ENCODE measurements around the gene TRUB1. TPM values are rescaled to one million over a fixed set of nuclear protein-coding genes. Genes with fewer than 3 reads are reported as not detected.
"Not testable (repeated sequence)": the region's sequence is repeated elsewhere in the genome, so short reads cannot be mapped to it uniquely, and the experiment has no call there.

The TRUB1 gene
- polyA plus RNA-seq, 3 donors: 35.1 to 39.4 (median 38.7) TPM

DNA sequence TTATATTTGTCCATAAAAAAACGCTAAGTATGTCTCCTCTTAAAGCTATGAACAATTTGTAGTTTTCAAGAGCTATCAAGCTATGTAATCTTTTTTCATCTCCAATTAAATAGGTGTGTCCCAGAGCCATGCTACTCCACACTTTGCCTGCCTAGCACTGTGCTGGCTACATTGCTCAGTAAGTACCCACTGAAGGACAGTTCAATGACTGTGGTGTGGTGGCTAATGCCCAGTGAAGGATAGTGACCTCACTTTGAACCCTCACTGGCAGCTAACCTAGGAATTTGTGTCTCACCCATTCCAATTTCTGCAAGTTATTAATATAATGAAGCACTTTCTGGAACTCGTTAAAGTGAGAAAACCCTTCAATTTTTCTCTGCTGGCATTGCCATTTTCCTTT lies 14.4 kb upstream of the TRUB1 start:
- DNase-seq (ENCODE audit: low read depth in 3 of 3, low spot score in 2 of 3): no peak

DNA sequence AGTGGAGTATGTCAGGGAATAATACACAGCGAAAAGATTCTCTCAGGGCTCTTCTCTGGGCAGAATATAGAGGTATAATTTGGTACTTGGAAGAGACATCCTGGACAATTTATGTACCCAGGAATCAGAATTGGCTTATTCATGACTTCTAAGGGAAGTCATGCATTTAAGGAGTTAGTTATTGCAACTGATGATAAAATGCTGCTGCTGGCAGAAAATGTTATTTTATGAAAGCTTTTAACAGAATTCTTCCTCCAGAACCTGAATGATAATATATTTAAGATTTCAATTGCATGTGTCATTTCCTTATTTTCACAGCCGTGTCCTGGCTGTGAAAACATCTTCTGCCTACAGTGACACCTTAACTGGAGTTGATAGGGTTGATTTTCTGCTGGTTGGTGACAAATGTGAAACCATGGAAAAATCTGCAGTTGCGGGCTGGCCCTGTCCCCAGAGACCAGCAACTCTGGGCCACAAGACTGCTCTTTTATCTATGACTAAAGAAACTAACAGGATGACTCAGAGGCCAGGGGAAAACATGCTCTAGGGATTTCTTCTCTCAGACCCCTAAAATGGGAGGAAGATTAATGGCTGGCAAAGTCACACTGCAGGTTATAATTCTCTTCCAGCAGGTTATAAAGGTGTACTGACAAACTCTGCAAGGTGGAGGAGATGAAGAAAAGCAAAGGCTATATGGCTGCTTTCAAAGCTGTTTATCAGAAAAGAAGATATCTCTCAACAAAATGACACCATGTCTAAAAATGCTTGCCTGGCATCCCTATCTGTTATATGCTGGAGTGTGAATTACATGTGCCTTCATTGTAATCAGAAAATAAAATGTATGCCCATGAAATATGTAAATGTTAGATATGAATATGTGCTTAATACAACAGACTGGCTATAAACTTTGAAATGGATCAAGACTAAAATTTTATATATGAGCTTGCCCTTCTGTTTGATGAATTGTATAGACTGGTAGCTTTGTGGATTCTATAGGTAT lies 12.1 kb upstream of the TRUB1 start:
- no peak for DNase-seq (ENCODE audit: low read depth in 3 of 3, low spot score in 2 of 3)

DNA sequence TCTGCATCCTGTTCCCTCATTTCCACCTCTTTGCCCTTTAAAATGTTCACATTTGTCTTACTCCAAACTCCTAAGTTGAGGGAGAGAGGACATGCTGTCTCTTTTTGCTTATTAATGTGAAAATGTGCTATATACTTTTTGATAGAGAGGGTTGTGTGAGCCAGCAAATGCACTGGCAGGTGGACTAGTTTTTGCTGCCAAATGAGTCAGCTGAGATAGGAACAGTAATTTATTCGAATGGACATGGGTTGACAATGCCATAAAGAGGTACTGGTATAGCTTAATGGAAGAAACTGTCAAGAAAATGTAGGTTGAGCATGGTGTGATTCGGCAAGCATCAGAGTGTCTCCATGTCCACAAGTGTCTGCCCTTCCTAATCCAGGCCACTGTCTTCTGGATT lies 9.2 kb upstream of the TRUB1 start:
- DNase-seq (ENCODE audit: low read depth in 3 of 3, low spot score in 2 of 3): no peak

DNA sequence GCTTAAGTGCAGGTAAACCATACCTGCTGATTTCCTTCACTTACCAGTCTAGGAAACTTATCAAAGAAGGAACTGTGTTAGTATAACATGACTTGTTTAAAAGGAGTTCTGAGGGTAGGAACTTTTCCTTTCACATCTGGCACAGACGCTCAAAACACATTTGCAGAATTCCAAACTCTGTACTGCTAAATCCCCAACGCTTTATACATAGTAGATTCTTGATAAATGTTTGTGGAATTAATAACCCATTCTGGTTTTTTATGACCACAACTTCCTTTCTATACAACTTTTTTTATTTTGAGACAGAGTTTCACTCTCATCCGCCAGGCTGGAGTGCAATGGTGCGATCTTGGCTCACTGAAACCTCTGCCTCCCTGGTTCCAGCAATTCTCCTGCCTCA lies 7.7 kb upstream of the TRUB1 start:
- DNase-seq (ENCODE audit: low read depth in 3 of 3, low spot score in 2 of 3): no peak

DNA sequence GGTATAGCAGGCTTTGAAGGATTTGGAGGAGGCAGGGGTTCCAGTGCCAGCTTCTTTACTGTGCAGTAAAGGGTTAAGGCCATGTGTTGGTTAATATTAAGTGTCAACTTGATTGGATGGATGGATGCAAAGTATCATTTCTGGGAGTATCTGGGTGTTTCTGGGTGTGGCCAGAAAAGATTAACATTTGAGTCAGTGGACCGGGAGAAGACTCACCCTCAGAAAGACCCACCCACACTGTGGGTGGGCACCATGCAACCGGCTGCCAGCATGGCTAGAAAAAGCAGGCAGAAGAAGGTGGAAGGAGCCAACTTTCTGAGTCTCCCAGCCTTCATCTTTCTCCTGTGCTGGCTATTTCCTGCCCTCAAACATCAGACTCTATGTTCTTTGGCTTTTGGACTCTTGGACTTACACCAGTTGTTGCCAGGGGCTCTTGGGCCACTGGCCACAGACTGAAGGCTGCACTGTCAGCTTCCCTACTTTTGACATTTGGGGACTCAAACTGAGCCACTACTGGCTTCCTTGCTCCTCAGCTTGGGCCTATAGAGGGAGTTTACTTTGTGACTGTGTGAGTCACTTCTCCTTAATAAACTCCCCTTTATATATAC lies 6.8 kb upstream of the TRUB1 start:
- DNase-seq (ENCODE audit: low read depth in 3 of 3, low spot score in 2 of 3): no peak

DNA sequence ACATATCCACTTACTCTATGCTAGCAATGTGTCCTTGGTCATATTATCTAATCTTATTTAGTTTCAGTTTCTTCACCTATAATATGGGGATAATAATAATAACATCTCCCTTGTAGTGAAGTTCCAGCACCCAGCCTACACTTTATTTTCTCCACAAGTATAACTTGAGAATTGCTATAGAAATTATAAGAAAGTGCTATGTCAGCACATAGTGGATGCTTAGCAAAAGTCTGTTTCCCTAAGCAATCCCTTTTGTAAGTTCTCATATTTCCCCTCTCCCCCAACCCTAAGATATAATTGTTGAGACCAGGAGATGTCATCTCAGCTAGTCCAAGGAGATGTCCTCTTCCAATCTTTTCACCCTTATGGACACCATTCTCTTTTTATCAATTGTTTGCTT lies 5.8 kb upstream of the TRUB1 start:
- no peak for DNase-seq (ENCODE audit: low read depth in 3 of 3, low spot score in 2 of 3)

DNA sequence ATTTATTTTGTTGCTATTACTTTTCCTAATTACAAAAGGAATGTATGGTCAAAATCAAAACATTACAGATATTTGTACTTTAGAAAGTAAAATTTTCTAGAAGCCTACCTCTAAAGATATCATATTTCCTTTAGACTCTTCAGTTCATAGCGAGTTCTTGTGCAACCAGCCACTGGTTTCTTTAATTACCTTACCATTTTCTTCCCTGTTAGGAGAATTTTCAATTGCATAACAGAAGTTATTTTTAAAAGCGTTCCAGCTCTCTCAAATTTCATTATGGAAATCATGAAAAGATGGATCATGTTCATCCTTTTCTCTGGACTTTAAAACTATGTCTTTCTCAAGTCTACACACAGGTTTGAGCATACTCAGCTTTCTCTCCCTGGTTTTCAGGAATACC lies 5.0 kb upstream of the TRUB1 start:
- DNase-seq (ENCODE audit: low read depth in 3 of 3, low spot score in 2 of 3): no peak

DNA sequence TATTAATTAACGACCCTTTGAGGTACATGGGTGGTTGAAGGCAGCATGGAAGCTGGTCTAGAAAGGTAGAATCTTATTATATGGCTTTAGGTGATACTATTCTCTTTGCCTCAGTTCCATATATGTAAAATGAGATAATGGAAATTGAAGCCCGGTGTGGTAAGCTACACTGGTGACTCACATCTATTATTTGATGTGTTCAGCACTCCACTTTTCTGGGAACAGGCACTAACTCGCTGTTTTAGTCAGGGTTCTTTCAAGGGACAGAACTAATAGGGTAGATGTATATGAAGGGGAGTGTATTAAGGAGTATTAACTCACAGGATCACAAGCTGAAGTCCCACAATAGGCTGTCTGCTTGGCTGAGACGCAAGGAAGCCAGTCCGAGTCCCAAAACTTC lies 4.4 kb upstream of the TRUB1 start:
- no peak for DNase-seq (ENCODE audit: low read depth in 3 of 3, low spot score in 2 of 3)

DNA sequence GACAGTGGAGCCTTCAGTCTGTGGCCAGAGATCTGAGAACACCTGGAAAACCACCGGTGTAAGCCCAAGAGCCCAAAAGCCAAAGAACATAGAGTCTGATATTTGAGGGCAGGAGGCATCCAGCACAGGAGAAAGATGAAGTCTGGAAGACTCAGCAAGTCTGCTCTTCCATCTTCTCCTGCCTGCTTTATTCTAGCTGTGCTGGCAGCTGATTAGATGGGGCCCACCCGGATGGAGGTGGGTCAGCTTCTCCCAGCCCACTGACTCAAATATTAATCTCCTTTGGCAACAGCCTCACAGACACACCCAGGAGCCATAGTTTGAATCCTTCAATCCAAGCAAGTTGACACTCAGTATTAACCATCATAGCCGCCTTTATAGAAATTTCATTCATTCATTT lies 4.0 kb upstream of the TRUB1 start:
- DNase-seq (ENCODE audit: low read depth in 3 of 3, low spot score in 2 of 3): not testable (repeated sequence)

DNA sequence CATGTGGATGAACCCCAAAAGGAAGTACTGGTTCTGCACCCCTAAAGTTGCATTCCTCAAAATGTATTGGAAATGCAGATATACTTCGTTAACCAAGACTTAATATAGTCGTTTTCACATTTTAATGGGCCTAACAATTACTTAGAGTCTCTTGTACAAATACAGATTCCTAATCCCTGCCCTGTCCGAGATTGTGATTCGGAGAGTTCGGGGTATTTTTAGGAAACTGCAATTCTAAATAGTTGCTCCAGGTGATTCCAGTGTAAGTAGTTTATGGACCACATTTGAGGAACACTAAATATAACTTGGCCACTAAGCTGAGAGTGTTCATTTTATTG lies 830 bp downstream of the TRUB1 start:
- DNase-seq (ENCODE audit: low read depth in 3 of 3, low spot score in 2 of 3): no peak

DNA sequence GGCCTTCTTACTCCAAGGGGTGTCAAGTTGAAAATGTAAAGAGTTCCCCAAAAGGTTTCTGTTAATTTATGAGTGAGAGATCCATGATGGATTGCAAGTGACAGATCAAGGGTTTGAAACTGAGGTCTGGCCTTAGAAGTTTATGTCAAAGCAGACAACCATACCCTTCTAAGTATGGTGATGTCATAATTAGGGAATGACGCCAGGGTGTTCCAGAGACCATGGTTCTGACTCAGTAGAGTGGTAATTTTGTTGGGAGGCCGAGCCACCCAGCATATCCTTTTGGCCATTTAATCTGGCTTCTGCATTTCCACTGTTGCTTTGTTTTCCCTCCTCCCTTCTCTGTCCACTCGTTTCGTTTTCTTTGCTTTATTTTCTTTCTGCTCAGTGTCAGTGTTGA lies 2.7 kb downstream of the TRUB1 start:
- DNase-seq (ENCODE audit: low read depth in 3 of 3, low spot score in 2 of 3): no peak

DNA sequence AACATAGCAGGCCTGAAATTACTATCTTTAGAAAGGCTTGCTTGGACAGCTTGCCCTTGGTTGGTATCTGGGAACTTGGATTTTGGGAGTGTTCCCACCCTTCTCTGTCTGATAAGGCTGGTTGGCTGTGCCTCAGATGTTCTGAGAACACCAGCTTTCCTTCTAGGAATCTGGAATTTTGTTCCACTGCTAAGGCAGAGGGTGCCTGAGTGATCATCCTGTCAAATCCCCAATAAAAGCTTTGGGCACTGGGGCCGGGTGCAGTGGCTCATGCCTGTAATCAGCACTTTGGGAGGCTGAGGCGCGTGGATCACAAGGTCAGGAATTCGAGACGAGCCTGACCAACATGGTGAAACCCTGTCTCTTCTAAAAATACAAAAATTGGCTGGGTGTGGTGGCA lies 5.0 kb downstream of the TRUB1 start:
- no peak for DNase-seq (ENCODE audit: low read depth in 3 of 3, low spot score in 2 of 3)

DNA sequence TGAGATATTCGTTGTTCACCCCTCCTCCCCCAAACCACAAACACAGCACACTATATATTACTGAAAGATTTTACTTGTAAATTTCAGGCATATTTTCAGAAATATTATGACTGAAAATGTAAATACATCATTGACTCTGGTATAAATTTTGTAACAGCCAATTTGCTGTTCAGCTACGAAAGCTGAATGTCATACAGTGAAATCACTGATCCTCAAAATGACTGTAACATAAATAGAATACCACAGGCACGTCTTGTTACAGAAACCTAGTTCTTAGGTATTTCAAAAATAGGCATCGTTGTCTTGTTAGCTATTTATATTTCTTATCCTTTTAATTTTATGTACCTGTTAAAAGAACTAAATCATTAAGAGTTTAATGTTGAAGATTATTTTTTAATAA lies 15.1 kb downstream of the TRUB1 start:
- DNase-seq (ENCODE audit: low read depth in 3 of 3, low spot score in 2 of 3): no peak

DNA sequence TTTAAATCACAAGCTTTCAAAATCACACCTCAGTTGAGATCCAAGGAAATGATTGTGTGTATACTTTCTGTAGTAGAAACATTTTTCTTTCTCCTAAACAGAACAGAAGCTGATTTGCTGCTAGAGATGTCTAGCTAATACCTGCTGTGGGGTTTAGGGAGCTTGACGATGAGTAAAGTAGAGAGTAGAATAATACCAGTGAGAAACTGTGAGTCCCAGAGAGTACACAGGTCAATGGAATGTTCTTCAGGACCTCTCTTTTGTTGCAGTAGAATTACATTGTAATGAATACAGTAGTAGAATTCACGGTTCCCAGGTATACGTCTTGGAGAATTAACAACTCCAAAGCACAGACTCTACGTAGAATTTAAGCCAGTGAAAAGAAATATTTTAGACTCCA lies 18.0 kb downstream of the TRUB1 start:
- DNase-seq (ENCODE audit: low read depth in 3 of 3, low spot score in 2 of 3): no peak

DNA sequence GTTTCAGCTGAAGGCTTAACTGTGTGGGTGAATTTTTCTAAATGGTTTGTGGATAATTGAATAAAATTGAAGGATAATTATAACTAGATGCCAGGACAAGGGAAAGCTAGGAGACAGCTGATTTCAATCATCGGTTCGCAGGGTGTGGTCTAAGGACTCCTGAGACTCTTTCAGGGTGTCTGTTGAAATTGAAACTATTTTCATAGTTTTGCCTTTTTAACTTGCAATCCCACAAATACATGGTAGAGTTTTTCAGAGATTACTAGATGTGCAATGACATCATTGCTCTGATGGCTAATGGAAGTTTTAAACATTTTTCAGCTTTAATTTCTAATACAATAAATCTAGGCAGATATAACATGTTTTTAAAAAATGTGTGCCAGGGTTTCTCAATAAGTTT lies 18.5 kb downstream of the TRUB1 start:
- DNase-seq (ENCODE audit: low read depth in 3 of 3, low spot score in 2 of 3): no peak

DNA sequence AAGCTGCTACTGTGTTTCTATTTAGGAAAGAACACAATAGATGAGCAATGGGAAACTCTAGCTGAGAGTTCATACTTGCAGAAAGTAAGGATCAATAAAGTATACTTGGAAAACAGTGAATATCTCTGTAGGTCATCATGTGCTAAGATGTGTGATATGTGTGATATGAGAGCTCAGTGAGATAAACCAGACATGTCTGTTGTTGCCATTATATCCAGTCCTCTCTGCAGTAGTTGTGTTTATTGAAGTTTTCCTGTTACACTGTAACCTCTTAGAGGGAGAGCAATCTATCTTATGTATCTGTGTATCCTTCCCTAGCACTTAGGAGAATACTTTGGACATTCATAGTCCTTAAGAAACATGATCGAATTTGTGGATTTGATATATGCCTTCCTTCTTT lies 19.1 kb downstream of the TRUB1 start:
- no peak for DNase-seq (ENCODE audit: low read depth in 3 of 3, low spot score in 2 of 3)

DNA sequence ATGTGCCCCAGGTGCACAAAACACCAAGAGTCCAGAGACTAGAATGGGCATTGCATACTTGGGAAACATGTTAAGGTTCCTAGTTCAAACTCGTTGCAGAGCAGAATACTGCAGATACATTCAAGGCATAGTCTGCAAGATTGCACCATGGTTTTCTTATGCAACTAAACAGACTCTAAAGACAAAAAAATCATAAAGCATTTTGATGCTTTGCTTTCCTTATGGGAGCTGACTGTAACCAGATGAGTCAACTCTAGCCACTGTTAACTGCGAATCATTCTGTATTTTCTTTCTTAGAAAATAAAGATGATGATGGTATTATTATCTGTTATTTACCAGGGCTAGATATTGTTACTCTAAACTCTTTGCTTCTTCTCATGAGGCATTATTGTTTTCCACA lies 19.7 kb downstream of the TRUB1 start:
- DNase-seq (ENCODE audit: low read depth in 3 of 3, low spot score in 2 of 3): no peak

DNA sequence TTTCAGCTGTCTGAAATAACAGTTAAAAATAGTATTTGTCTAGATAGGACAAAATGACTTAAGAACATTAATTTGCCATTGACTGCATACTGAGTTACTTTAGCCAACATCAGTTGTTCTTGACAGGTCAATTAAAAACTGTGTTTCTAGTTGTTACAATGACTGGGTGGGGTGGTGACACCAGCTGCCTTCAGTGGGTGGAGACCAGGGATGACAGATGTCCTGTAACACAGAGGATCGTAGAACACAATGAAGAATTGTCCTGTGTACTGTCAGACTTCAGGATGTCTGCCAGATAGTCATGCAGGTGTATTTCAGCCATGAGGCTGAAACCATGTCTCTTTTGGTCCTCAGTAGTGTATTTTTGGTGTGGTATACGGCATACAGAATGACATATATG lies 24.4 kb downstream of the TRUB1 start:
- DNase-seq (ENCODE audit: low read depth in 3 of 3, low spot score in 2 of 3): no peak

DNA sequence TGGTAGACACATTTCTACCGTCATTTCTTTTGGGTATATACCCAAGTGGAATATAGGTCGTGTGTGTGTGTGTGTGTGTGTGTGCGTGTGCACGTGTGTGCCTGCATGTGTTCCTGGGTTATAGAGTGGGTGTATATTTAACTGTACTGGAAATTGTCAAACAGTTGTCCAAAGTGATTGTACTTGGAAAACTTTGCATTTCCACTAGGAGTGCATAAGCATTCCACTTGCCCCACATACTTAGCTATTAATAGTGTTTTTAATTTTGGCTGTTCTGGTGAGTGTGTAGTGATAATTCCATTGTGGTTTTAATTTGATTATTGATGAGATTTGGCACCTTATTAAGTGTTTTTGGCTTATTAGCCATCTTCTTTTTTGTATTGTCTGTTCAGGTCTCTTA lies 25.9 kb downstream of the TRUB1 start:
- DNase-seq (ENCODE audit: low read depth in 3 of 3, low spot score in 2 of 3): no peak

DNA sequence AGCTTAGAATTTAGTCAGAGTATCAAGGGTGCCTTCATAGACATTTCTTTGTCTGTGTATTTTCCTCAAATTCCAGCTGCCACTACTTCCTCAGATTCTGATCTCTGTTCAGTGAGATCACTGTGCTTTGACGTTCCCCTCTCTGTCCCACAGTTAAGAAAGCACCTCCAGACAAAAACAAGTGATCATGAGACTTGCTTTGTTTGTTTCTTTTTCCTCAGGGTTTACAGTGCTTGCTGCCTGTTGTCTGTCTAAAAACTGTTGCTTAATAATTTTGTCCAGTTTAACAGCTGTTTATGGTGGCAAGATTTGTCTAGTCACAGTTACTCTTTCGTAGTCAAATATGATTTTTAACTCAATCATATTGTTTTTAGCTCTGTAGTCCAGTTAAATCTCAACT lies 29.1 kb downstream of the TRUB1 start:
- no peak for DNase-seq (ENCODE audit: low read depth in 3 of 3, low spot score in 2 of 3)

DNA sequence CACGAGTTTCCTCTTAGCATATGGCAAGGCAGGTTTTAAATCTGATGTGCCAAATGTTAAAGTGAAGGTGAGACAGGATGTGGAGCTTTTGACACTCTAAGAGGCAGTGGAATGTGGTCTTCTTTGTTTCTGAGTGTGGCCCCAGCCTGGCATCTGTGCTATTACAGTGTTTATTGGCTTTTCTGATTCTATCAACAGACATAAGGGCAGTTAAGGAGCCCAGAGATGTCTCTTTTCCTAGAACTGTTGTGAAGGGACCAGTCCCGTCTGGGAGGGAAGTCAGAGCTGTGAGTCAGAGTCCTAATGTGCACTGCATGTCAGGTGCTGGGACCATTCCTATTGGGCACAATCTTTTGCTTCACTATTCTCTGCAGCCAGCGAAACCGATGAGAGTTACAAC lies 32.5 kb downstream of the TRUB1 start:
- DNase-seq (ENCODE audit: low read depth in 3 of 3, low spot score in 2 of 3): no peak

DNA sequence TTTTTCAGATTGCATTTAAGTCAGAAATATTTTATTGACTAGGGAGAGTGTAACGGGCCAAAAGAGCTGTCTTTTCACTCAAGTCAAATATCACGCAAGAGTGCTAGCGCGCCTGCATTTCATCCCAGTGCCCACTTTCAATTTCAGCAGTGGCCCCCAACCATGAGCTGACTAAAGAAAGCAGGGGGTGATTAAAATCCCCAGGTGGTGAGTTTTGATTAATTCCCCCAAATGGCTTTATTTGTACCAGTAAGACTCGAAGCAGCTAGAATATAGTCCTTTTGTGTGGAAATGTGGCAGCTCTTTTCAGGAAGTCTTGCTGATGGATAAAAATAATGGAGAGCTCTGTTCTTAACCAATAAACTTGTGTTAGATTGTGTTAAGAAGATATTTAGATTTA lies 35.3 kb downstream of the TRUB1 start:
- no peak for DNase-seq (ENCODE audit: low read depth in 3 of 3, low spot score in 2 of 3)
